ENCODE results near the gene ST3GAL5.

GRCh38 chr2:85790499-85791188, 98.1 kb downstream of the ST3GAL5 start:
- TF ChIP-seq CTCF (IDR thresholded peaks at IDR 0.05) (no peak), POLR2AphosphoS5 (IDR thresholded peaks at IDR 0.05) (no peak), POLR2A (IDR thresholded peaks at IDR 0.05) (no peak), EP300 (IDR thresholded peaks at IDR 0.05; ENCODE audit: low read depth) (no peak)
